H9 (cell line): Measurements from ENCODE around the gene MAPK11. TPM values are rescaled to one million over a fixed set of nuclear protein-coding genes. Genes with fewer than 3 reads are reported as not detected.

ENCODE experiments used
- DNase-seq: peaks from one replicate; pipeline ENCODE4 v3.0.0-alpha.2; 2017
- H2AFZ ChIP-seq: one replicate; pipeline ENCODE4 v1.6.1; 2013; ENCODE audit warnings: mild to moderate bottlenecking, low read length, control low read depth, moderate library complexity
- H2AK5ac ChIP-seq: 2 replicates; pipeline ENCODE4 v1.6.1; 2013; ENCODE audit warnings: low read length, control low read depth, mixed read lengths; ENCODE audit not compliant: insufficient read length
- H2BK120ac ChIP-seq: one replicate; pipeline ENCODE4 v1.6.1; 2013; ENCODE audit warnings: low read depth, mild to moderate bottlenecking, low read length, control low read depth, inconsistent platforms; ENCODE audit not compliant: poor library complexity, severe bottlenecking
- H2BK12ac ChIP-seq: 2 replicates; pipeline ENCODE4 v1.6.1; 2013; ENCODE audit warnings: low read length, control low read depth, mixed read lengths, low read depth; ENCODE audit not compliant: insufficient read length
- H2BK15ac ChIP-seq: 2 replicates; pipeline ENCODE4 v1.6.1; 2013; ENCODE audit warnings: low read depth, low read length, control low read depth
- H2BK20ac ChIP-seq: one replicate; pipeline ENCODE4 v1.6.1; 2013; ENCODE audit warnings: low read depth, mild to moderate bottlenecking, low read length, control low read depth, inconsistent platforms; ENCODE audit not compliant: poor library complexity, severe bottlenecking
- H2BK5ac ChIP-seq: 2 replicates; pipeline ENCODE4 v1.6.1; 2013; ENCODE audit warnings: low read length, control low read depth, mixed read lengths; ENCODE audit not compliant: insufficient read length
- H3K14ac ChIP-seq: 2 replicates; pipeline ENCODE4 v1.6.1; 2013; ENCODE audit warnings: low read length, control low read depth; ENCODE audit not compliant: insufficient read depth
- H3K18ac ChIP-seq: 2 replicates; pipeline ENCODE4 v1.6.1; 2013; ENCODE audit warnings: low read depth, mild to moderate bottlenecking, mixed read lengths, low read length, control low read depth; ENCODE audit not compliant: insufficient read length
- H3K23ac ChIP-seq: 2 replicates; pipeline ENCODE4 v1.6.1; 2013; ENCODE audit warnings: low read length, control low read depth, mixed read lengths, low read depth; ENCODE audit not compliant: insufficient read length
- H3K23me2 ChIP-seq: 2 replicates; pipeline ENCODE4 v1.6.1; 2013; ENCODE audit warnings: low read depth, mild to moderate bottlenecking, mixed read lengths, low read length, control low read depth; ENCODE audit not compliant: insufficient read length, poor library complexity, severe bottlenecking
- H3K27ac ChIP-seq: 2 replicates; pipeline ENCODE4 v1.5.1; 2013; ENCODE audit warnings: low read length, control low read depth, mixed read lengths, low read depth; ENCODE audit not compliant: insufficient read length
- H3K27me3 ChIP-seq: 2 replicates; pipeline ENCODE4 v1.6.1; 2013; ENCODE audit warnings: low read length, control low read depth, inconsistent platforms; ENCODE audit not compliant: insufficient read depth
- H3K4ac ChIP-seq: 2 replicates; pipeline ENCODE4 v1.6.1; 2013; ENCODE audit warnings: low read depth, mild to moderate bottlenecking, control low read depth, inconsistent platforms, low read length, moderate library complexity
- H3K4me1 ChIP-seq: 2 replicates; pipeline ENCODE4 v1.6.1; 2013; ENCODE audit warnings: low read length, control low read depth, inconsistent platforms; ENCODE audit not compliant: insufficient read depth
- H3K4me2 ChIP-seq: 2 replicates; pipeline ENCODE4 v1.6.1; 2013; ENCODE audit warnings: low read length, control low read depth, mixed read lengths; ENCODE audit not compliant: insufficient read length, insufficient read depth
- H3K56ac ChIP-seq: 2 replicates; pipeline ENCODE4 v1.6.1; 2013; ENCODE audit warnings: low read depth, mild to moderate bottlenecking, mixed read lengths, low read length, control low read depth; ENCODE audit not compliant: insufficient read length
- H3K79me1 ChIP-seq: 2 replicates; pipeline ENCODE4 v1.6.1; 2013; ENCODE audit warnings: low read depth, mild to moderate bottlenecking, moderate library complexity, low read length, control low read depth, inconsistent platforms; ENCODE audit not compliant: insufficient read depth, poor library complexity, severe bottlenecking
- H3K79me2 ChIP-seq: 2 replicates; pipeline ENCODE4 v1.6.1; 2013; ENCODE audit warnings: low read length, control low read depth, inconsistent platforms; ENCODE audit not compliant: insufficient read depth
- H3K9ac ChIP-seq: 2 replicates; pipeline ENCODE4 v1.6.1; 2013; ENCODE audit warnings: low read length, control low read depth, mixed read lengths; ENCODE audit not compliant: insufficient read length; ENCODE audit errors: extremely low read depth
- H3K9me3 ChIP-seq: one replicate; pipeline ENCODE4 v1.6.1; 2013; ENCODE audit warnings: low read depth, low read length, inconsistent platforms; ENCODE audit not compliant: control insufficient read depth
- H3T11ph ChIP-seq: one replicate; pipeline ENCODE4 v1.6.1; 2013; ENCODE audit warnings: mild to moderate bottlenecking, low read length, control low read depth, inconsistent platforms
- H4K20me1 ChIP-seq: one replicate; pipeline ENCODE4 v1.6.1; 2013; ENCODE audit not compliant: control insufficient read depth, insufficient read length, insufficient read depth
- H4K5ac ChIP-seq: 2 replicates; pipeline ENCODE4 v1.6.1; 2013; ENCODE audit warnings: low read depth, mild to moderate bottlenecking, mixed read lengths, low read length, control low read depth; ENCODE audit not compliant: insufficient read length
- H4K8ac ChIP-seq: replicated peaks from 2 replicates; pipeline ENCODE4 v1.6.1; 2013; ENCODE audit warnings: low read length, control low read depth, mixed read lengths, low read depth; ENCODE audit not compliant: insufficient read length
- H4K91ac ChIP-seq: 2 replicates; pipeline ENCODE4 v1.6.1; 2013; ENCODE audit warnings: low read depth, mild to moderate bottlenecking, moderate library complexity, mixed read lengths, low read length, control low read depth; ENCODE audit not compliant: insufficient read length
- H3K27ac Mint-ChIP-seq, 3 experiments: 2 replicates in 2 of 3; 3 replicates in 1 of 3; pipeline ENCODE4 v1.8.0; 2020 to 2021; ENCODE audit warnings: mixed read lengths in 3 of 3, mild to moderate bottlenecking in 1 of 3, moderate library complexity in 1 of 3
- H3K27me3 Mint-ChIP-seq: 2 replicates; pipeline ENCODE4 v1.8.0; 2021; ENCODE audit warnings: low read depth, mild to moderate bottlenecking, moderate library complexity, mixed read lengths
- H3K36me3 Mint-ChIP-seq, 3 experiments: 2 replicates in 2 of 3; 3 replicates in 1 of 3; pipeline ENCODE4 v1.8.0; 2020 to 2021; ENCODE audit warnings: low read depth in 3 of 3, mixed read lengths in 3 of 3; ENCODE audit not compliant: insufficient read depth in 1 of 3
- H3K4me1 Mint-ChIP-seq, 2 experiments: 2 replicates each; pipeline ENCODE4 v1.8.0; 2020; ENCODE audit warnings: mixed read lengths in 2 of 2
- H3K4me3 Mint-ChIP-seq, 2 experiments: 2 replicates in 1 of 2; 3 replicates in 1 of 2; pipeline ENCODE4 v1.8.0; 2020 to 2021; ENCODE audit warnings: mild to moderate bottlenecking in 2 of 2, mixed read lengths in 2 of 2, moderate library complexity in 1 of 2
- H3K9me3 Mint-ChIP-seq, 2 experiments: 2 replicates in 1 of 2; 3 replicates in 1 of 2; pipeline ENCODE4 v1.8.0; 2020; ENCODE audit warnings: mild to moderate bottlenecking in 2 of 2, mixed read lengths in 2 of 2, moderate library complexity in 1 of 2
- CTCF ChIP-seq: fragments of 200-600 bp; sonication (generic); conservative IDR thresholded peaks from 3 replicates; pipeline ENCODE4 v1.8.0; 2021; ENCODE audit warnings: antibody characterized with exemption, mild to moderate bottlenecking
- WGBS: extraction: QIAGEN DNeasy Blood & Tissue Kit; methylation state at CpG from one replicate; pipeline ENCODE4 v1.1.7; 2013; ENCODE audit warnings: missing lambda C conversion rate, low lambda C conversion rate, mixed read lengths; ENCODE audit not compliant: insufficient read length; ENCODE audit errors: extremely low coverage; 5-methylcytosine and 5-hydroxymethylcytosine counted together
- total RNA-seq: library from RNA; stranded (reverse); gene quantifications from 2 replicates; pipeline ENCODE4 v1.2.1, GENCODE V29; 2021

The MAPK11 gene
- total RNA-seq, 1 experiment from 2014 or later = 1.5 TPM

GRCh38 chr22:50226875-50227165 is 43.4 kb downstream of the MAPK11 start:
- Histone ChIP-seq H3T11ph (no peak overlapping the region), H3K27me3 (no peaks in the 10 kb centered on the region), H4K91ac (no peak overlapping the region), H3K4ac (no peak overlapping the region), H3K14ac (no peak overlapping the region), H3K4me1 (no peaks in the 10 kb centered on the region), H2BK5ac (no peak overlapping the region), H3K23me2 (no peaks in the 10 kb centered on the region), H3K9me3 (no peaks in the 10 kb centered on the region), H2AK5ac (no peak overlapping the region), H3K4me2 (no peak overlapping the region), H3K9ac (no peak overlapping the region), H2BK20ac (no peak overlapping the region), H2BK15ac (no peak overlapping the region), H2AFZ (no peak overlapping the region), H4K5ac (no peak overlapping the region), H4K20me1 (no peaks in the 10 kb centered on the region), H3K79me1 (no peaks in the 10 kb centered on the region), H3K56ac (no peak overlapping the region), H3K79me2 (no peaks in the 10 kb centered on the region), H3K23ac (no peak overlapping the region), H4K8ac (no peak overlapping the region), H3K27ac (no peak overlapping the region), H2BK120ac (no peak overlapping the region), H3K18ac (no peak overlapping the region), H2BK12ac (no peak overlapping the region)
- no peak overlapping the region for H3K27ac Mint-ChIP-seq
- no peak overlapping the region for H3K4me3 Mint-ChIP-seq
- DNase-seq = no peak
- H3K9me3 Mint-ChIP-seq = peaks cover 0 to 2% of the 10 kb centered on the region in 2 experiments; a peak in 1 of 5 replicates
- WGBS = no CpG with 5 or more reads among the region's 18 CpGs
- H3K4me1 Mint-ChIP-seq = no peaks in the 10 kb centered on the region
- no peak for TF ChIP-seq CTCF
- peaks cover 14 to 37% (median 25%) of the 10 kb centered on the region in 3 experiments for H3K36me3 Mint-ChIP-seq
- no peaks in the 10 kb centered on the region for H3K27me3 Mint-ChIP-seq
